ENCODE measurements around the gene UBA3.

Gene UBA3

DNA sequence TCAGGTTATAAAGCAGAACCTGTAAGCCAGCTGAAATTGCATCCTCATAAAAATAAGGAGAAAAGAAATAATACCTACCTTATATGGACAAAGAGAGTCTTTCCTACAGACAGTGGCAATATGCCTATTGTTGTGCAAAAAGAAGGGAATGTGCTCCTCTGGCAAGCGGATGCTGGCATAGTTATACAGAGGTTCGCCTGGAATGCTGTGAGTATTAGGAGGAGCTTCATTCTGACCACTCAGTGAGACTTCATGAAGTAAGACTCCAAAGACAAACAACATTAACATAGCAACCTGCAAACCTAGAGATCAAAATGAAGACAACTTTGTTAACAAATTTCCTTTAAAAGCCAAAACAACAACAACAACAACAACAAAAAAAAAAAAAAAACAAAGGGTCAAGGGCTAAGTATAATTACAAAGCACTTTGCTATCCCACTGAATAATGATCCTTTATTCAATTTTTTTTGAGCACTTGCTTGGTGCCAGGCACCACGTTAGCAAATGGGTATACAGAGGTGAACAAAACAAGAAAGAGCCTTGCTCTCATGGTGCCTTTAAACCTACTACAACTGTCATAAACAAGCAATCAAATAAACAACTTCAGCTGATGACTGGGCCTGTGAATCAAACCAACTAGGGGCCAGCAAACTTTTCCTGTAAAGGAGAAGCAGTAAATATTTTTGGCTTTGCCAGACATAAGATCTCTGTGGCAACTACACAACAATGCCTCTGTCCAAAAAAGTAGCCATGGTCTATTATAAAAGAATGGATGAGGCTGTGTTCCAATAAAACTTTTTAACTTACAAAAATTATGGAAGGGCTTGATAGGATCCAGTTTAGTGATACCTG lies 70.4 kb downstream of the UBA3 start:
- DNase-seq = no peak

GRCh38 chr3:69008980-69009379 lies 71.2 kb downstream of the UBA3 start:
- no peak for DNase-seq

DNA sequence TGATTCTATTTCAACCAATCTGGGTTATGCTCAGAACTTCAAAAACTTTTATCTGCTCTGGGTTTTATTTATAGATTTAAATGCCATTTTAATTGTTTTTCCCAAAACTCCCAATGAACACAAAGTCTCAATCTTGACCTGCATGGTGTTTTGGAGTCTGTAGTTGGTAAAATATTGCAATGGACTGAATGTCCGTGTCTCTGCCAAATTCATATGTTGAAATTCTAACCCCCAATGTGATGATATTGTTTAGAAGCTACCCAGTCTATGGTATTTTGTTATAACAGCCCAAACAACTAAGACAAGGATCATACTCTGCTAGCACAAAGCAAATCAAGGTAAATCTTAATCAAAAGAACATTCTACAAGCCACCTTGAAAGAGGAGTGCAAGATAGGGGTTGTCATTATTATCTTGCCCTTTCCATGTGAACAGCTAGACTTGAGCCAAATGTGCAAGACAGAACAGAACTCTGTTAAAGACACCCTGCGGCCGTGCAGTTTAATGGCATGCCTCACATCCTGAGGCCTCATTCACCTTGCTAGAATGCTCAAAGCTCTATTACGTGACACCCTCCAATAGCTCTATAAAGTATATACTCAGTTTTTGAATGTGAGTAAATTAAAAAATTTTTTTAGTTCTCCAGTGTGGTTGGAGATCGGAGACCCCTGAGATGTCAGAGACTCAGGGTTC lies 74.2 kb downstream of the UBA3 start:
- DNase-seq = no peak

DNA sequence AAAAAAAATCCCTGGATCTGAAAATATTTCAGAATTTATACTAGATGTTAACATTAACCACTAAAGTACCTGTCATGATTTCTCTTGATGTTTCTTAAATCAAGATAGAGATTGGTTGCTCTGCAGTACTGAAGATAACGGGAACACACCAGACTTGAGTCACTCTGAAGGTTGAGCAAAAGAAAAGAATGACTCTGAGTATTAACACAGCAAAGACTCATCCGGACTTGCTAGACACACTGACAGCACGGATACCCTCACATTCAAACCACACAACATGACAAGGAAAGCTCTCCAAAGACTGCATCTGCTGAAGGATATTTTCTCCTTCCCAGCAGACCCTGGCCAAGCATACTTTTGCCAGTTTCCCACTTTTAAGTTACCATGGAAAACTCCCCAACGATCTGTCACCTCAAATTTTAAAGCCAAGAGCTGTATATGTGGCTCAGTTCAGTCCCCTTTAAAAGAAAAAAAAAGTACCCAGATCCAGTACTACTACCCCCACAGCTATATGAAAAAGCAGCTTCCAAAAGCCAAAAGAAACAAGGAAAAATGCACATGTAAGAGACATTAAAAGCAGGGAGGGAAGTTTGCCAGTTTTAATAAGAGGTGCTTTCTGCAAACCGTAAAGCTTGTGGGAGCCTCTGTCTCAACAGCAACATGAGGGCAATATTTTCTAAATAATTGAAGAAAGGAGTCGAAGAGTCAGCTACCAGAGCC lies 74.9 kb downstream of the UBA3 start:
- DNase-seq = no peak

All from NCI-H2171 treated with DMSO at 0.1 percent for 48 hours (cell line).